Measurements from ENCODE around the gene GPC1.
"Not testable (repeated sequence)": the region's sequence is repeated elsewhere in the genome, so short reads cannot be mapped to it uniquely, and the experiment has no call there.

Gene GPC1

DNA sequence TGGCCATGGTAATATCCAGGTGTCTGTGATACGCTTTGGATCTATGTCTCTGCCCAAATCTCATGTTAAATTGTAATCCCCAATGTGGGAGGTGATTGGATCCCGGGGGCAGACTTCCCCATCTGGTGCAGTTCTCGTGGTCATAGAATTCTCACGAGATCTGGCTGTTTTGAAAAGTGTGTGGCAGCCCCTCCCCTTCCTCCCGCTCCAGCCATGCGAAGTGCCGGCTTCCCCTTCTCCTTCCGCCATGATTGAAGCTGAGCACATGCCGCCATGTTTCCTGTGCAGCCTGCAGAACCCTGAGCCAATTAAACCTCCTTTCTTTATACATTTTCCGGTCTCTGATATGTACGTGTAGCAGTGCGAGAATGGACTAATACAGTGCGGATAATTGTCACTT, 42.5 kb downstream of the GPC1 start:
- DNase-seq (ENCODE audit: low read depth, low spot score): no peak
- no peak overlapping the region for H3K4me3 ChIP-seq (ENCODE audit: low read length)

DNA sequence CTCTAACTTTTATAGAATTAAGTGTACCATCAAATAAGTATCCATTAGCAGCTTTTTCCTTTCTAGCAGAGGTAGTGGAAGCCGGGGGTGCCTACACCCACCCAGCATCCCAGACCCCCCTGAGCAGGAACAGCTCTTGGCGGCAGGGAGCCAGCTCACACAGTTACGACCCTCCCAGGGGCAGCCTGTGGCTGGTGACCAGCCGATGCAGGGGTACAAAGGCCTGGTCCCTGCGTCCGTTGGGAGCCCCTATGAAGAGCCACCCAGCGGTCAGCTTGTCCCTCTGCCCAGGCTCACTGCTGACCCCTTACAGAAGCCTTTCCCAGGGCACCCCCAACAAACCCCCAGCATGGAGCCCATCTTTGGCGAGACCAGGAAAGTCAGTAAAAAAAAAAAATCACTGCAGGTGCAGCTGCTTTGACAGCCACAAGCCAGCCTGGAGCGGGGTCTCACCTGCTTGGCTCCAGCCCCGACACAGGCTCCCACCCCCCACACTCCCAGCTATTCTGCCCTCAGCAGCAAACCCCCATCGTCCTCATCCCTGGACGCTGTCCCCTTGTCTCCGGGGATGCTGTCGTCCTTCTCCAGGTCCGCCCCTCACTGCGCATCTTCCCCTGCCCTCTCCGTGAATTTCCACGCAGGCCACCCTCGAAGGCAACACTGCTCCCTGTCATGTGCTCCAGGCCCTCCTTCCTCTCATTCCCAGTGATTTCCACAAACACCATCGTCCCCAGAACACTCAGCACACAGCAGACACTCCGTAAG, 43.1 kb downstream of the GPC1 start:
- DNase-seq (ENCODE audit: low read depth, low spot score): no peak
- H3K4me3 ChIP-seq (ENCODE audit: low read length): no peak overlapping the region

DNA sequence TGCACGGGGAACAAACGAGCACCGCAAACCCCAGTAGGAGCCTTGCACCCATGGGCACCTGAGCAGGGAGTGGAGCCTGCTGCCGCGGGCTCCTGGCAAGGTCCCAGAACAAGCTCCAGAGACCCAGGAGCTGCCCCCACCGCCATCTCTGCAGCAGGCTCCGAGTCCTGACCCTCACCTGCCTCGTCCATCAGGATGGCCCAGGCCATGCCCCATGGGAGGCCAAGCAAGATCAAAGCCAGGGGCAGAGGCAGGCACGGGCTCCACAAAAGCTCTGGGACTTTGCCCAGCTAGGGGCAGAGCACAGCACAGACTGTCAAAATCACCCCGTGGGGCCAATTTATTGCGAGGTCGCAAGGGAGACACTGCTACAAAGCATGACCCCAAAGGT, 43.6 kb downstream of the GPC1 start:
- DNase-seq (ENCODE audit: low read depth, low spot score): no peak

DNA sequence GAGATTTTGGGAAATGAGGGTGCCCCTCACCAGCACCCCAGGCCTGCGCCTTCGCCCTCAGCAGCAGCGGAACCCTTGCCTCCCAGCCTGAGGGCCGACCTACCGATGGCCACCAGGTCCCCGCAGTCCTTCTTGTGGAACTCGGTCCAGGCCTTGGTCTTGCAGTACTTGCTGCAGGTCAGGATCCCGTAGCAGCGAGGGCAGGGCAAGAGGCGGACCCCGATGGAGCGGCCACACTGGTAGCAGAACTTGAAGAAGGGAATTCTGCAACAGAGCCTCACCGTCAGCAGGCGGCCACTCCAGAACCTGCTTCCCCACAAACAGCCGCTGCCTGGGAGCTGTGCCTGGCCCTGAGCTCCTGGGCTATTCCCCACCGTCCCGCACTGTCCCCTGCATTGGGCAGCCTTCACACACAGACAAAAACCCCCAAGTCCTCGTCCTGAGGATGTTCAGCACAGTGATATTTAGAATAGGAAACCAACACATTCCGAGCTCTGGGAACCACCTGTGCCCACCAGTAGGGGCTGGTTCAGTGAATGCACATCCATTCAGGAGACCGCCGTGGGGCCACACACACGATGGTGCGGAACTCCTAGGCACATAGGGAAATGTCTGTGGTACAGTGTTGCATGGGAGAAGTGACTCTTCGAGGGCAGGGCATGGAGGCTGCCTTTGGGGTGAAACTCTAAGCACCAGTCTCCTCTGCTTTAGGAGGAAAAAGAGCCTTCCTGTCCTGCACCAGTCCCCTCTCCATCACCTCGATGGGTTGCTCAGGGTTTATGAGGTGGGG, 45.6 kb downstream of the GPC1 start:
- no peak overlapping the region for H3K4me3 ChIP-seq (ENCODE audit: low read length)
- no peak for DNase-seq (ENCODE audit: low read depth, low spot score)

More for the DNA sequence above, 43.6 kb downstream of the GPC1 start:
- no peak overlapping the region for H3K4me3 ChIP-seq (ENCODE audit: low read length)

DNA sequence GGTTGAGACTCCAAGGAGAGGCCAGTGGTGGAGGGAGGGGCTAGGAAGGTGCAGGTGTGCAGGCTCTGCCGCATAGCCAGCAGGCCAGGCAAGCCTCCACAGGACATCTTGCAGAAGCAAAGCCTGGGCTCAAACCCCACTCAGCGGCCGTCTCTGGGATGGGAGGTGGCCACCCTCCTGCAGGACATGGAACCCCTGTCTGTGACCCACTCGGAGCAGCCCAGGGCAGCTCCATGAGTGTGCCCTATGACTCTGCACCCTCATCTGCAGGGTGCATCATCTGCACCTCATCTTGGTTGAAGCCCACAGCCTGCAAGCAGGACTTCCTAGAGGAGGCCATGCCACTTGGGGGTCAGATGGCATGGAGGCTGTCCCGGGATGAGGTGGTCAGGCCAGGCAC, 46.3 kb downstream of the GPC1 start:
- no peak overlapping the region for H3K4me3 ChIP-seq (ENCODE audit: low read length)
- no peak for DNase-seq (ENCODE audit: low read depth, low spot score)

DNA sequence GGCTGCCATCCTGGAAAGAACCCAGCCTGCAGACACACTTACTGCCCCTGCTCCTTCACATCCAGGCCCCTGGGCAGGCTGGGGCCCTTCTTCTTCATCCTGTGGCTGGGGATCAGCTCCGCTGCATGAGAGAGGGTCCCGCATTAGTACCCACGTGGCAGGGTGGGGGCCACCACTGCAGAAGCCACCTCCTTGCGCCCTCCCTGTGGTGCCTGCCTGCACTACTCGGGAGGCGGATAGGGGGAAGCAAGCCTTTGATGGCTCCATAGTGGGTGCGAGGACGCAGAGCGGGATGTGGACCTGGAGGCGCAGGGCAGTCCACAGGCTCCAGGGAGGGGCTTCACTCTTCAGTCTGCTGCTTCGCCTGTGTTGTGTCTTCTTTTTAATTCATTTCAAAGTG, 46.7 kb downstream of the GPC1 start:
- H3K4me3 ChIP-seq (ENCODE audit: low read length): no peak overlapping the region
- DNase-seq (ENCODE audit: low read depth, low spot score): no peak

DNA sequence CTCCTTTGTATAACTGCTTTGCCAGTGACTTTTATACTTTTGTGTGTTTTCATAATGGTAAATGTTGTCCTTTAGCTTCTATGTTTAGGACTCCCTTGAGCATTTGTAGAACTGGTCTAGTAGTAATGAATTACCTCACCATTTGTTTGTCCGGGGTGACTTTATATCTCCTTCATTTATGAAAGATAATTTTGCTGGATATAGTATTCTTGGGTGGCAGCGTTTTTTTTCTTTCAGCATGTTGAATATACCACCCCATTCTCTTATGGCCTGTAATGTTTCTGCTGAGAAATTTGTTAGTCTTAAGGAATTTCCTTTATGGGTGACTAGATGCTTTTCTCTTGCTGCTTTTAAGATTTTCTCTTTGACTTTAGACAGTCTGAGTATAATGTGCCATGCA, 56.0 kb downstream of the GPC1 start:
- DNase-seq (ENCODE audit: low read depth, low spot score): no peak
- no peak overlapping the region for H3K4me3 ChIP-seq (ENCODE audit: low read length)

DNA sequence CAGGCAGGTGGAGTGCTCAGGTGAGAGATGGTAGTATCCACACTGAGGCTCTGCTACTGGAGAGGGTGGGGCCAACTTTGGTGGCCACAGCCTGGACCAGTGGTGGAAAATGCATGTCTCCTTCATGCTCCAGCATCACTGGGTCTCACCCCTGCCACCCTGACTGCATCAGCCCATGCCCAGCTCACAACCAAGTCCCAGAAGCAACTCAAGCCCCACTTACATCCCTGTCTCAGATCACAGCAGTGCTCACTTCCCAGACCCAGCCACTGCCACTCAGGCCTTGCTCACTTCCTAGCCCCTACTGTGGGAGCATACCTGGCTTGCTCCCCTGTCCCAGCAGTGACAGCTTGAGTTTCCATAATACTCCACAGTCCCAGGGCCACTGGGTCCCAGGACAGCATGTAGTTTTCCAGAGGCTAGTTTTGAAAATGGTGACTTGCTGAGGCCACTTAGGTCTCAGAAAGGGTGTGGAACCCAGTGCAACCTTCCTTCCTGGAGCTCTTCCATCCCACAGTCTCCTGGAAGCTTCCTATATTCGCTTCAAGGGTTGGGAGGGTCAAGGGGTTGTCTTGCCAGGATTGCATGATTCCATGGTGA, 58.8 kb downstream of the GPC1 start:
- DNase-seq (ENCODE audit: low read depth, low spot score): no peak
- no peak overlapping the region for H3K4me3 ChIP-seq (ENCODE audit: low read length)

DNA sequence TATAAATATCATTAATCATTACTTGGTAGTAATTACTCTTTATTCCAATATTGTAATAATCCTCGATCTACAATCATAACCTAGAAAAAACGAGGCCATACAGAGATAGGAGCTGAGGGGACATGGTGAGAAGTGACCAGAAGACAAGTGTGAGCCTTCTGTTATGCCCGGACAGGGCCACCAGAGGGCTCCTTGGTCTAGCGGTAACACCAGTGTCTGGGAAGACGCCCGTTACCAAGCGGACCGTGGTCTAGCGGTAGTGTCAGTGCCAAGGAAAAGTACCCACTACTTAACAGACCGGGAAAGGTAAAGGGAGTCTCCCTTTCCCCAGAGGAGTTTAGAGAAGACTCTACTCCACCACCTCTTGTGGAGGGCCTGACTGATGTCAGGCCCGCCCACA, 59.5 kb downstream of the GPC1 start:
- H3K4me3 ChIP-seq (ENCODE audit: low read length); DNase-seq (ENCODE audit: low read depth, low spot score): not testable (repeated sequence)

DNA sequence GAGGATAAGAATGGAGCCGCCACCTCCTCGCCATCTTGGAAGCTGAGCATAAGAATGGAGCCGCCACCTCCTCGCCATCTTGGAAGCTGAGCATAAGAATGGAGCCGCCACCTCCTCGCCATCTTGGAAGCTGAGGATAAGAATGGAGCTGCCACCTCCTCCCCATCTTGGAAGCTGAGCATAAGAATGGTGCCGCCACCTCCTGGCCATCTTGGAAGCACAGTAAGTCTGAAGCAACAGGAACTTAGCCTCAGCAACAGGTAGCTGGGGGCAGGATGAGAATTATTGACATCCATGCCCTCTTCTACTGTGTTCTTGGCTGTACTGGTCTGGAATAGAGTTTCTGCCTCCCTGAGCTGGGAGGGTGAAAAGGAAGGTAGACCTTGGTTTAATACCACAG, 61.6 kb downstream of the GPC1 start:
- DNase-seq (ENCODE audit: low read depth, low spot score); H3K4me3 ChIP-seq (ENCODE audit: low read length): not testable (repeated sequence)

DNA sequence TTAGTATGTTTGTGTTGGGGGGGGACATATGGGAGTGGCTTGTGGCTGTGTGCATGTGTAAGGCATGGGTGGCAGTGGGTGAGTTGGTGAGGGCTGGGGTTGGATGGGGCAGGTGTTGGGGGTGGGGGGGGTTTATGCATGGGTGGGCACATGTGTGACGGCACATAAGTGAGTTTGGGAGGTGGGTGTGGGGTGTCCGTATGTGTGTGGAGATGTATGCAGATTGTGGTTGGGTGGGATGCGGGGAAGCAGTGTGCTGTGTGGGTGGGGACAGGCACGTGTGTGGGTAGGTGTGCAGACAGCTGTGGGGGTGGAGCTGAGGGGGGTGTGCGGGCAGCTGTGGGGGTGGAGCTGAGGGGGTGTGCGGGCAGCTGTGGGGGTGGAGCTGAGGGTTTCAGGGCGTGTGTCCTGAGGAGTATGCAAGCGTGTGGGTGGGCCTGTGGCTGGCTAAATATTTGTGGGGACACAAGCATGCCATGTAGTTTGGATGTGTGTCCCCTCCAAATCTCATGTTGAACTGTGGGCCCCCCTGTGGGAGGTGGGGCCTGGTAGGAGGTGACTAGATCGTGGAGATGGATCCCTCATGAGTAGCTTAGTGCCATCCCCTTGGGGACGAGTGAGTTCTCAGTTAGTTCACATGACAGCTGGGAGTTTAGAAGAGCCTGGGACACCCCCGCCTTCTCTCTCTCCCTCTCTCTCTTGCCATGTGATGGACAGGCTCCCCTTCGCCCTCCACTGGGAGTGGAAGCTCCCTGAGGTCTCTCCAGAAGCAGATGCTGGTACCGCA, 62.9 kb downstream of the GPC1 start:
- no peak overlapping the region for H3K4me3 ChIP-seq (ENCODE audit: low read length)
- DNase-seq (ENCODE audit: low read depth, low spot score): no peak

DNA sequence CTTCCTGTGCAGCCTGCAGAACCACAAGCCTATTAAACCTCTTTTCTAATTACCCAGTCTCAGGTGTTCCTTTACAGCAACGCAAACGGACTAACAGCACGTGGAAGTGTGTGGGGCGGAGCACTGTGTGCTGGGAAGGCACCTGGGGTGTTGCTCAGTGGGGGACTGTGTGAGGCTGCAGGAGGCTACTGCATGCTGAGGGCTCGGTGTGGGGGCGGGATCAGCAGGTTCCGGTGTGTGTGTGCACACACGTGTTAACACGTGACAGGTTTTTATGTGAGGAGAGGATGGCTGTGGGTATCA, 63.4 kb downstream of the GPC1 start:
- DNase-seq (ENCODE audit: low read depth, low spot score): no peak
- H3K4me3 ChIP-seq (ENCODE audit: low read length): no peak overlapping the region

DNA sequence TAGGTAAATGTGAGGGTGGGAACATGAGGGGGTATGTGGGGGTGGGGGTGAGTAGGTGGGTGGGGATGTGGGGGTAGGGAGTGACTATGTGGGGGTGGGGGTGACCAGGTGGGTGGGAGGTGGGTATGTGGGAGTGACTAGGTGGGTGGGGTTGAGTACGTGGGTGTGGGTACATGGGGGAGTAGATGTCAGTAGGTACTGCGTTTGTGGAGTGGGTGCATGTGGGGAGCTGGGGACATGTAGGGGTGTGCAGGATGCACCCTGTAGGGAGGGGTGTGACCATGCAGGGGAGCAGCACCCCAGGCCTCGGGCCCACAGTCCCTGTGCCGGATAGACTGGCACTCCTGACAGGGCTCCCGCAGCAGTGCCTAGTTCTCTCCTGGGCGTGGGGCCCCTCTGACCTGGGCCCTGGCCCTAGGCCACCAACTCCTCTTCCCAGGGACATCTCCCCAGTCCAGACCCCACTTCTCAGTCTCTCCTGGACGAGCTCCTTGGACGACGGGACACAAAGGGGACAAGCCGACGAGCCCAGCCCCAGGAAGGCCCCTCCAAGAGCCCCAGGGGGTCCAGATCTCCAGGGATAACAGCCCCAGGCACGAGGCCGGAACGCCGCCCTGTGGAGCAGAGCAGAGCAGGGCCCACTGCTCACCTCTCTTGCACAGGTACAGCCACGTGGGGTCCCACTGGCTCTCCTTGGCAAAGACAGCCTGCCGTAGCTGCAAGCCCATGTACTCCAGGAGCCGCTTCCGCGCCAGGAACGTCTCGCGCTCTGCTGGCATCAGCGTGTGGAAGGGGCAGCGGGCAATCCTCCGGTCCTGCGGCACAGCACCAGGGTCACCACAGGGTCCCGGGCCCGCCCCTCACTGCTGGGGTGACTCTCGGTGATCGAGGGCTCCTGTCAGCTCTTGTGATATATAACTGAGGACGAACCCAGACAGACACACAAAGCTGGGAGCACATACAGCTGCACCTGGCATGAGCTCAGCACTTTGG, 64.1 kb downstream of the GPC1 start:
- no peak overlapping the region for H3K4me3 ChIP-seq (ENCODE audit: low read length)
- DNase-seq (ENCODE audit: low read depth, low spot score): no peak

DNA sequence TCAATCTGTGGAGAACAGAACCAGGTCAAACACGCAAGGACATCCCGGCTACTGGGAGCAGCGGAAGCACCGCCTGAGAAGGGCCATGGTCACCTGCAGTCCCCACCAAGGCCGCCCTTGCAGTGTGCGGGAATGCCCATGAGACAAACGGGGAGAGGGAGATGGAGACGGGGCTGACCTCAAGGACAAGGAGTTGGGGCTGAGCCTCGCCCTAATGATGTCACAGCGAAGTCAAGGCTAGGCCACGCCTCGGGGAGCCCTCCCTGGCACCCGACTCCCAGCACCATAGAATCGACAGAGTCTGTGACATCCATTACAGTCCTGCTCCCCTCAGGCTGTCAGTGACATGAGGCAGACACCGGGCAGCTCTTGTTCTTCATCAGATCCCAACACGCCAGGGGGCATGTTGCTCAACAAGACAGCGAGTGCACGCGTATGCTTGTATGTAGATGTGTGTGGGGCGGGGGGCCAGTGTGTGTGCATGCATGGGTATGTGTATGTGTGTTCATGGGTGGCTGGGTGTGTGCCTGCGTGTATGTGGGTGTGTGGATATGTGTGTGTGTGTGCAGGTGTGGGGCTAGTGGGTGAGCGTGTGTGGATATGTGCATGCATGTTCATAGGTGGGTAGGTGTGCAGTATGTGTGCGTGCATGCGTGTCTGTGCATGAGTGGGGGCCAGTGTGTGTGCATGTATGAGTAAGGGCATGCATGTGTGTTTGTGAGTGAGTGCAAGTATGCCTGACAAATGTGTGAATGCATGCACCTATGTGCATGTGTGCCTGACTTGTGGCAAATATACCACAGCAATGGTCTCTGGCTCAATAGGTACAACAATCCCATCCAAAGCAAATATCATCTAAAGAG, 65.3 kb downstream of the GPC1 start:
- no peak for DNase-seq (ENCODE audit: low read depth, low spot score)
- no peak overlapping the region for H3K4me3 ChIP-seq (ENCODE audit: low read length)

DNA sequence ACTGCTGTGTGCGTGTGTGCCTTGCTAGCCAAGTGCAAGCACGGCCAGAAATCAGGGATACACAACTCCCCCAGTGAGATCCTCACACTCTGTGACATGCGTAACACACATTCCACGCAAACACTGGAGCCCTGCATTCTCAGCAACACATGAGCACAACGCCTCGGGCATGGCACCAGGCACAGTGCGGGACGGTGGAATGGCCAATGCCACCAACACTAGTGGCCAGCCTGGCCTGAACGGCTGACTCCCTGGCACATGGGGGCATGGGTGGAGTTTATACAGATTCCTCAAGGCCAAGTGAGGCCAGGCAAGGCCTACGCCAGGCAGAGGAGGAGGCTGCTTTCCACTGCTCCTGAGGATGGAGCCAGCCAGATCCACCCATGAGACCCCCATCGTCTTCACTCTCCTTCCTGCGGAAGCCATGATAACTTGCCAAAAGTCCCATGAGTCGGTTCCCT, 66.1 kb downstream of the GPC1 start:
- no peak overlapping the region for H3K4me3 ChIP-seq (ENCODE audit: low read length)
- DNase-seq (ENCODE audit: low read depth, low spot score): no peak

DNA sequence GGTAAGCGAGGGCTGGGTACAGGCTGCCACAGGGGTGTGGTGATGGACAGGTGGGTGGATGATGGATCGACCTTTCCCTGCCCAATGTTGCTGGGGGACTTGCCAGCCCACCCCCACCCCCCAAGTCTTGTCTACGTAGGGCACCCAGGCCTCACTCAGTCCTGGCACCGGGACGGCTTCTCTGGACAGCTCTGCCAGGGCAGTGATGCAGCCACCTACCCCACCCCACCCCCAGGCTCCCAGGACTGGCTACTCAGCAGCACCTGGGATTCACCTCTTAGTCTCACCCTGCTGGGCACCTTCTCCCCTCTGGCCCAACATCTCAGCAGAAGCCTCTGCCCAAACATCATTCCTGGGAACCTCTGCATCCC, 66.6 kb downstream of the GPC1 start:
- H3K4me3 ChIP-seq (ENCODE audit: low read length): no peak overlapping the region
- no peak for DNase-seq (ENCODE audit: low read depth, low spot score)

DNA sequence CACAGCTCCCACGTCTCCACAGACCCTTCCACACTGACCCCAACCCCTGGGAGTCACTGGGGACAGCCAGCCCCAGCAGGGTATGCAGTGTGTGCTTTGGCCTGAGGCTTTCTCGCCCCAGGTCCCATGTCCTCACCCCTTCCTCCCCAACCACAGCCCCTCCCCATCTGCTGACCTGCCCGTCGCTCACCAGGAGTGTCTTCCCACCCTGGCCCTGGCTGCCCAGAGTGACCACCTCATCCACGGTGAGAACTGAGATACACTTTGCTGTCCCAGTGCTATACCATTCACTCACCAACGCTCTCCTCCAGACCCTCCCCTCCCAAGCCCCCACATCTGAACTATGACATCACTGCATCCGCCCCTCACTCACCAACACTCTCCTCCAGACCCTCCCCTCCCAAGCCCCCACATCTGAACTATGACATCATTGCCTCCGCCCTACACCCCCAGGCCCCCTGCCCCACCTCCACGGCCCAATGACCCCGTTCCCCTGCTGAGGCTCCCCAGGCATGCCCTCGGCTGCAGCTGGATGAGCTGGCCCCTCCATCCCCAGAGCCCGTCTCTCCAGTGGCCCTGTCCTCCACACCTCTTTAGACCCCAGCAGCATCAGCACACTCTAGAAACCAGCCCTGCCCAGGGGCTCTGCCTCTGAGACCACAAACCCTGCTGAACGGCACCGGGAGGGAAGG, 67.1 kb downstream of the GPC1 start:
- DNase-seq (ENCODE audit: low read depth, low spot score): no peak
- no peak overlapping the region for H3K4me3 ChIP-seq (ENCODE audit: low read length)

Measured in Jurkat, Clone E6-1 (cell line).